Liver (tissue), 3 donors: Measurements from ENCODE around the gene CFAP68.

Experiments used
- ATF3 ChIP-seq: IDR thresholded peaks from 2 replicates; pipeline ENCODE4 v1.6.1; 2016; ENCODE audit warnings: antibody characterized with exemption
- CTCF ChIP-seq: fragments of 150-350 bp; IDR thresholded peaks from 2 replicates; pipeline ENCODE4 v1.5.1; 2017; ENCODE audit warnings: improper control_type of control experiment, low read depth, low read length; ENCODE audit not compliant: missing input control
- EGR1 ChIP-seq, 2 donors: IDR thresholded peaks; 2 replicates each; pipeline ENCODE4 v1.6.1; 2016 to 2018; ENCODE audit warnings: antibody characterized with exemption in 2 of 2, low read depth in 2 of 2
- GABPA ChIP-seq, 2 donors: IDR thresholded peaks in 1 of 2; conservative IDR thresholded peaks in 1 of 2; 2 replicates each; pipeline ENCODE4 v1.6.1; 2016; ENCODE audit warnings: antibody characterized with exemption in 2 of 2, mild to moderate bottlenecking in 1 of 2, moderate library complexity in 1 of 2
- JUND ChIP-seq, 2 donors: IDR thresholded peaks; 2 replicates each; pipeline ENCODE4 v1.6.1; 2016; ENCODE audit warnings: antibody characterized with exemption in 2 of 2
- MAX ChIP-seq: IDR thresholded peaks from 2 replicates; pipeline ENCODE4 v1.6.1; 2016; ENCODE audit warnings: antibody characterized with exemption
- SP1 ChIP-seq: IDR thresholded peaks from 2 replicates; pipeline ENCODE4 v1.6.1; 2018; ENCODE audit warnings: antibody characterized with exemption, mild to moderate bottlenecking
- TAF1 ChIP-seq: conservative IDR thresholded peaks from 2 replicates; pipeline ENCODE4 v1.6.1; 2016; ENCODE audit warnings: antibody characterized with exemption, mild to moderate bottlenecking
- donor health status: healthy.
- donor health status: healthy.

GRCh38 chr11:111922803-111923202 lies 43.5 kb downstream of the CFAP68 start:
- no peak for TF ChIP-seq SP1
- TF ChIP-seq MAX = no peak
- no peak for TF ChIP-seq CTCF
- TF ChIP-seq GABPA (IDR thresholded peaks at IDR 0.05 in 1 of 2, conservative IDR thresholded peaks at IDR 0.05 in 1 of 2) = no peak
- TF ChIP-seq JUND (IDR thresholded peaks at IDR 0.05) = no peak
- TF ChIP-seq EGR1 (IDR thresholded peaks at IDR 0.05; ENCODE audit: low read depth in 2 of 2) = no peak
- TF ChIP-seq ATF3 = no peak
- TF ChIP-seq TAF1 = no peak
